RWPE2 (cell line): Measurements from ENCODE around the gene WDR20.

Experiments used
- ATAC-seq: fragments of 200-7000 bp; cut with Tn5 transposase; 3 replicates; pipeline ENCODE4 v1.9.1; 2021; ENCODE audit warnings: low read depth
- DNase-seq: peaks from one replicate; pipeline ENCODE4 v3.0.0-alpha.2; 2020; ENCODE audit warnings: low spot score
- H3K27ac ChIP-seq: fragments of 450-650 bp; 2 replicates; pipeline ENCODE4 v1.5.1; 2017; ENCODE audit warnings: mild to moderate bottlenecking; ENCODE audit not compliant: poor library complexity, severe bottlenecking
- H3K27me3 ChIP-seq: fragments of 250-450 bp; sonication (Bioruptor Pico); 2 replicates; pipeline ENCODE4 v1.5.1; 2021; ENCODE audit warnings: mild to moderate bottlenecking, moderate library complexity; ENCODE audit not compliant: insufficient read depth, poor library complexity, severe bottlenecking
- H3K36me3 ChIP-seq: fragments of 250-450 bp; sonication (Bioruptor Pico); 2 replicates; pipeline ENCODE4 v1.5.1; 2020; ENCODE audit warnings: low read depth, mild to moderate bottlenecking, moderate library complexity
- H3K4me1 ChIP-seq: fragments of 250-450 bp; sonication (Bioruptor Pico); 2 replicates; pipeline ENCODE4 v1.5.1; 2021; ENCODE audit warnings: mild to moderate bottlenecking, moderate library complexity; ENCODE audit not compliant: insufficient read depth, poor library complexity, severe bottlenecking
- H3K4me3 ChIP-seq: fragments of 250-450 bp; sonication (Bioruptor Pico); 2 replicates; pipeline ENCODE4 v1.5.1; 2021; ENCODE audit warnings: mild to moderate bottlenecking, moderate library complexity; ENCODE audit not compliant: severe bottlenecking
- H3K9me3 ChIP-seq: fragments of 250-450 bp; sonication (Bioruptor Pico); 2 replicates; pipeline ENCODE4 v1.5.1; 2021; ENCODE audit warnings: mild to moderate bottlenecking, moderate library complexity; ENCODE audit not compliant: severe bottlenecking
- TF ChIP-seq, protein P1 (sequence below): fragments of 450-650 bp; IDR thresholded peaks from one replicate; pipeline ENCODE4 v1.5.1; 2017; ENCODE audit warnings: mild to moderate bottlenecking, moderate library complexity; ENCODE audit not compliant: poor library complexity, severe bottlenecking

Gene WDR20

DNA sequence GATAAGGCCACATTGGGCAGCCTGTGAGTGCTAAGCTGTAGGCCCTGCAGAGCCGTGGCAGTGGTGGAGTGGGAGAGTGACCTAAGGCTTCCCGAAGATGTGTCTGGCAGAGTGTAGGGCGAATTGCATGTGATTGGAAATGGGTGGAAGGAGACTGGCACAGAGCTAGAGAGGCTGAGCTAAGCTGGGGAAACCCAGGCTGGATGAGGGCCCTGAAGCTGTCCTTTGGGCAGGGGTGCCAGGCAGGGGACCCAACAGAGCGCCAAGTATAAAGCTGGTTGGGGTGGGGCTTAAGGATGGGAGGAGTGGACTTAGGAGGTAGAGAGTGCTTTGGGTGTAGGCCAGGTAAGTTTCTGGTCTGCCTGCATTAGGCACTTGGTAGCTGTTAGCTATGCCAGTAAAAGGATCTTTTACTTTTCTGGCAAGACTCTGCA, 47.9 kb downstream of the WDR20 start:
- no peak for DNase-seq
- ATAC-seq: peak; percentile 43
- H3K9me3 ChIP-seq: no peaks in the 10 kb centered on the region
- H3K36me3 ChIP-seq: no peaks in the 10 kb centered on the region
- H3K4me3 ChIP-seq: no peak overlapping the region
- TF ChIP-seq, protein P1, sequence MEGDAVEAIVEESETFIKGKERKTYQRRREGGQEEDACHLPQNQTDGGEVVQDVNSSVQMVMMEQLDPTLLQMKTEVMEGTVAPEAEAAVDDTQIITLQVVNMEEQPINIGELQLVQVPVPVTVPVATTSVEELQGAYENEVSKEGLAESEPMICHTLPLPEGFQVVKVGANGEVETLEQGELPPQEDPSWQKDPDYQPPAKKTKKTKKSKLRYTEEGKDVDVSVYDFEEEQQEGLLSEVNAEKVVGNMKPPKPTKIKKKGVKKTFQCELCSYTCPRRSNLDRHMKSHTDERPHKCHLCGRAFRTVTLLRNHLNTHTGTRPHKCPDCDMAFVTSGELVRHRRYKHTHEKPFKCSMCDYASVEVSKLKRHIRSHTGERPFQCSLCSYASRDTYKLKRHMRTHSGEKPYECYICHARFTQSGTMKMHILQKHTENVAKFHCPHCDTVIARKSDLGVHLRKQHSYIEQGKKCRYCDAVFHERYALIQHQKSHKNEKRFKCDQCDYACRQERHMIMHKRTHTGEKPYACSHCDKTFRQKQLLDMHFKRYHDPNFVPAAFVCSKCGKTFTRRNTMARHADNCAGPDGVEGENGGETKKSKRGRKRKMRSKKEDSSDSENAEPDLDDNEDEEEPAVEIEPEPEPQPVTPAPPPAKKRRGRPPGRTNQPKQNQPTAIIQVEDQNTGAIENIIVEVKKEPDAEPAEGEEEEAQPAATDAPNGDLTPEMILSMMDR: no peak
- H3K4me1 ChIP-seq: peaks cover 25% of the 10 kb centered on the region
- H3K27me3 ChIP-seq: no peaks in the 10 kb centered on the region
- H3K27ac ChIP-seq: peak overlapping the region; percentile 46

DNA sequence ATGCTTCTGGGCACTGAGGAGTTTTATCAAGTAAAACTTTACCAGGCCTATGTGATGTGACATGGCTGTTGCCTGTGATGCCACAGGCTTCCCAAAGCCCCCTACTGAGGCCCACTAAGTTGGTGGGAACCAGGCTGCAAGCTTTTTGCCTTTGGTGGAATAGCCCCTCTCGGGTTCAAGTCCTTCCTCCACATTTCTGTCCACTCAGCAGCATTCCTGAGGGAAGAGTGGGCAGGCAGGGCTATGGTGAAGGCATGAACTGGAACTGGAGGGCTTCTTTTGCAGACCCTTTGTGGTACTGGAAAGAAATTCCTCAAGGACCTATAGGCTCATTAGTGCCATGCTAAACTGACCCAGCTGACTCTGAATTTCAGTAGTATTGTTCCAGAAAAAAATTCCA, 48.5 kb downstream of the WDR20 start:
- no peak for ATAC-seq

DNA sequence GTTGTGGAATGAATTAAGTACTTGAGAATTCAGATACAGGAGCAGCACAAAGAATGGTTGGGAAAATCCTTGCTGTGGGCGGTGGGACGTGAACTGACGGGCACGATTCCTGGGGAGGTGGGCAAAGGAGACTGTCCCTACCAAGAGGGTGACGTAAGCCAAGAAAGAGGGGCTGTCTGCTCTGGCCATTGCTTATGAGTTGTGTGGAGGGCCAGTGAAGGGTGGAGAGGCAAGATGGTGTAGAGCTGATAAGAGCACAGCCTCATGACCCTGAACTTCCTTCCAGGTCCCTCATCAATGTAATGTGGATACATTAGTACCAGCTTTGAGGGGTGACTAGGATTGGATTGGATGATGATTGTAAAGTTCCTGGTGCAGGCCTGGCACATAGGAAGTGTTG, 50.2 kb downstream of the WDR20 start:
- H3K27me3 ChIP-seq: no peaks in the 10 kb centered on the region
- peaks cover 23% of the 10 kb centered on the region for H3K4me1 ChIP-seq
- TF ChIP-seq, protein P1: no peak
- no peak for DNase-seq
- H3K36me3 ChIP-seq: peaks cover 2% of the 10 kb centered on the region; the same call in 1 of the 2 replicates
- H3K27ac ChIP-seq: no peak overlapping the region
- no peaks in the 10 kb centered on the region for H3K9me3 ChIP-seq
- ATAC-seq: no peak
- H3K4me3 ChIP-seq: no peak overlapping the region

More for the DNA sequence above, 48.5 kb downstream of the WDR20 start:
- H3K9me3 ChIP-seq: no peaks in the 10 kb centered on the region
- no peak overlapping the region for H3K4me3 ChIP-seq
- peak overlapping the region; percentile 46 for H3K27ac ChIP-seq
- peaks cover 23% of the 10 kb centered on the region for H3K4me1 ChIP-seq
- no peaks in the 10 kb centered on the region for H3K27me3 ChIP-seq
- H3K36me3 ChIP-seq: no peaks in the 10 kb centered on the region
- TF ChIP-seq, protein P1: no peak
- no peak for DNase-seq

DNA sequence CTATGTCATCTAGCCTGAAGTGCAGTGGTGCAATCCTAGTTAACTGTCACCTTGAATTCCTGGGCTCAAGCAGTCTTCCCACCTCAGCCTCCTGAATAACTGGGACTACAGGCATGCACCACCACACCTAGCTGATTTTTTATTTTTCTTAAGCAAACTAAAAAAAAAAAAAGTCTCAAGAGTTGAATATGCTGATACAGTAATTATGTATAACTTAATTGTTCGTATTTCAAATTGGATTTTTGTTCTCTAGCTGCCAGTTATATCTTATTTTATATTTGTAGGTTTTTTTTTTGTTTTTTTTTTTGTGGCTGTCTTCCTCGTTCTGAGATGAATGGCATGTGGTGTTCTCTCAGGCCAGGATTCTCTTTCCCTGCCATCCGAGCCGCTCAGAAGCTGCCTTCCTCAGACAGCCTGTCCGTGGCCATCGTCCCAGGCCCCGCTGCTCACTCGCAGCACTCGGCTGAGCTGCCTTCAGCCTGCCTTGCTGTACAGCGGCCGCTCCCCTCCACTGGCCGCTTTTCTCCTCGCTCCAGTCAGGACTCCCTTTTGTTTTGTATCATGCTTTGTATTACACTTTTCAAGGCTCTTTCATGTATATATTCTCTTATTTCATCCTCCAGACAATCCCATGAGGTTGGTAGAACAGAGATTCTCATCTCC, 53.3 kb downstream of the WDR20 start:
- no peak for ATAC-seq
- TF ChIP-seq, protein P1: no peak

DNA sequence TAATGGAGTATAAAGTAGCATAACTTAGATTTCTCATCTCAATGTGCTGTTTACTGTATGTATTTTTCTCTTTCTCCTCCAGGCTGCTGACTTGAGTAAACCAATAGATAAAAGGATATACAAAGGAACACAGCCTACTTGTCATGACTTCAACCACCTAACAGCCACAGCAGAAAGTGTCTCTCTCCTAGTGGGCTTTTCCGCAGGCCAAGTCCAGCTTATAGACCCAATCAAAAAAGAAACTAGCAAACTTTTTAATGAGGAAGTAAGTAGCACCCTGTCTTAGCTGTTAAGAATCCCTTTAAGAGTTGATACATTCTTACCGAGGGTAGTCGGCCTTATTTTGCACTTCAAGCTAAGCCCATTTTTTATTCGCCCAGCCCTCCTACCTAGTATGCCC, 55.2 kb downstream of the WDR20 start:
- ATAC-seq: no peak
- Histone ChIP-seq H3K27me3 (no peaks in the 10 kb centered on the region), H3K36me3 (peaks cover 43% of the 10 kb centered on the region), H3K4me1 (peaks cover 8% of the 10 kb centered on the region), H3K4me3 (no peak overlapping the region), H3K27ac (no peak overlapping the region), H3K9me3 (no peaks in the 10 kb centered on the region)
- no peak for DNase-seq
- TF ChIP-seq, protein P1: no peak

More for the DNA sequence above, 53.3 kb downstream of the WDR20 start:
- H3K27ac ChIP-seq: no peak overlapping the region
- H3K27me3 ChIP-seq: no peaks in the 10 kb centered on the region
- H3K9me3 ChIP-seq: no peaks in the 10 kb centered on the region
- H3K4me3 ChIP-seq: no peak overlapping the region
- DNase-seq: no peak
- peaks cover 33% of the 10 kb centered on the region for H3K36me3 ChIP-seq
- H3K4me1 ChIP-seq: peaks cover 8% of the 10 kb centered on the region
